ENCODE measurements around the gene VEGFA.

DNA sequence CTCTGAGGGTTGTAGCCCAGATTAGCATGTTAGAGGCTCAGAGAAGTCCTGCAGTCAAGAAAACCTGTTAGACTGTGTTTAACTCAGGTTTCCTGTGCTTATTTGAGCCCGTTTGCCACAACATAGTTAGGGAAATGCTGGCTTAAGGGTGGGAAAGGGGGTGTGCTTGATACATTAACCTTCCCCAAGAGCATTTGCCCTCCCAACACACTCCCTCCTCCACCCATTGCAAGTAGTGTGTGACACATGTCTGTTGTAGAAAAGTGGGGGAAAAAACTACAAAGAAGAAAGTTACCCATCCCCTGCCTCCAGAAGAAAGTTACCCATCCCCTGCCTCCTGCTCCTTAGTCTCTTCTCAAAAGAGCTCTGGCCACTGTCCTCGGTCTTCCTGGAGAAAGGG lies 45.7 kb upstream of the VEGFA start:
- no peak for TF ChIP-seq MYC (IDR thresholded peaks at IDR 0.05; ENCODE audit: borderline replicate concordance, low read length)
- TF ChIP-seq NPAS2 (CRISPR knock-in tag; IDR thresholded peaks at IDR 0.05; ENCODE audit: borderline replicate concordance), result no peak
- TF ChIP-seq, protein P1, sequence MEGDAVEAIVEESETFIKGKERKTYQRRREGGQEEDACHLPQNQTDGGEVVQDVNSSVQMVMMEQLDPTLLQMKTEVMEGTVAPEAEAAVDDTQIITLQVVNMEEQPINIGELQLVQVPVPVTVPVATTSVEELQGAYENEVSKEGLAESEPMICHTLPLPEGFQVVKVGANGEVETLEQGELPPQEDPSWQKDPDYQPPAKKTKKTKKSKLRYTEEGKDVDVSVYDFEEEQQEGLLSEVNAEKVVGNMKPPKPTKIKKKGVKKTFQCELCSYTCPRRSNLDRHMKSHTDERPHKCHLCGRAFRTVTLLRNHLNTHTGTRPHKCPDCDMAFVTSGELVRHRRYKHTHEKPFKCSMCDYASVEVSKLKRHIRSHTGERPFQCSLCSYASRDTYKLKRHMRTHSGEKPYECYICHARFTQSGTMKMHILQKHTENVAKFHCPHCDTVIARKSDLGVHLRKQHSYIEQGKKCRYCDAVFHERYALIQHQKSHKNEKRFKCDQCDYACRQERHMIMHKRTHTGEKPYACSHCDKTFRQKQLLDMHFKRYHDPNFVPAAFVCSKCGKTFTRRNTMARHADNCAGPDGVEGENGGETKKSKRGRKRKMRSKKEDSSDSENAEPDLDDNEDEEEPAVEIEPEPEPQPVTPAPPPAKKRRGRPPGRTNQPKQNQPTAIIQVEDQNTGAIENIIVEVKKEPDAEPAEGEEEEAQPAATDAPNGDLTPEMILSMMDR (IDR thresholded peaks at IDR 0.05), result no peak
- no peak for TF ChIP-seq NFE2L2 (conservative IDR thresholded peaks at IDR 0.05; ENCODE audit: low read length)
- no peak for TF ChIP-seq POLR2A (IDR thresholded peaks at IDR 0.05; ENCODE audit: low read length)
- TF ChIP-seq, protein P2, sequence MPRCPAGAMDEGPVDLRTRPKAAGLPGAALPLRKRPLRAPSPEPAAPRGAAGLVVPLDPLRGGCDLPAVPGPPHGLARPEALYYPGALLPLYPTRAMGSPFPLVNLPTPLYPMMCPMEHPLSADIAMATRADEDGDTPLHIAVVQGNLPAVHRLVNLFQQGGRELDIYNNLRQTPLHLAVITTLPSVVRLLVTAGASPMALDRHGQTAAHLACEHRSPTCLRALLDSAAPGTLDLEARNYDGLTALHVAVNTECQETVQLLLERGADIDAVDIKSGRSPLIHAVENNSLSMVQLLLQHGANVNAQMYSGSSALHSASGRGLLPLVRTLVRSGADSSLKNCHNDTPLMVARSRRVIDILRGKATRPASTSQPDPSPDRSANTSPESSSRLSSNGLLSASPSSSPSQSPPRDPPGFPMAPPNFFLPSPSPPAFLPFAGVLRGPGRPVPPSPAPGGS (IDR thresholded peaks at IDR 0.05), result no peak
- TF ChIP-seq EP300 (IDR thresholded peaks at IDR 0.05), result no peak
- TF ChIP-seq PHF8 (IDR thresholded peaks at IDR 0.05; ENCODE audit: borderline replicate concordance, low read depth), result no peak
- TF ChIP-seq, protein P3, sequence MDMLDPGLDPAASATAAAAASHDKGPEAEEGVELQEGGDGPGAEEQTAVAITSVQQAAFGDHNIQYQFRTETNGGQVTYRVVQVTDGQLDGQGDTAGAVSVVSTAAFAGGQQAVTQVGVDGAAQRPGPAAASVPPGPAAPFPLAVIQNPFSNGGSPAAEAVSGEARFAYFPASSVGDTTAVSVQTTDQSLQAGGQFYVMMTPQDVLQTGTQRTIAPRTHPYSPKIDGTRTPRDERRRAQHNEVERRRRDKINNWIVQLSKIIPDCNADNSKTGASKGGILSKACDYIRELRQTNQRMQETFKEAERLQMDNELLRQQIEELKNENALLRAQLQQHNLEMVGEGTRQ (IDR thresholded peaks at IDR 0.05), result no peak
- TF ChIP-seq CEBPB (IDR thresholded peaks at IDR 0.05), result no peak

All from A549 (cell line).